Suppressor macrophage treated with lipopolysaccharide for 4 hours (primary cell): ENCODE results near the gene KLHL29.

Experiments
- DNase-seq: peaks from one replicate; pipeline ENCODE4 v3.0.0-alpha.2; 2020

The KLHL29 gene

GRCh38 chr2:23478933-23479683 lies 94.1 kb downstream of the KLHL29 start:
- DNase-seq, result no peak

- no peak for DNase-seq
These were observed 96.2 kb downstream of the KLHL29 start for GRCh38 chr2:23480957-23481797.

GRCh38 chr2:23482188-23482587 lies 97.2 kb downstream of the KLHL29 start:
- DNase-seq, result no peak

- DNase-seq, result no peak
These were observed 97.6 kb downstream of the KLHL29 start for GRCh38 chr2:23482607-23483006.

GRCh38 chr2:23483791-23484190 lies 98.8 kb downstream of the KLHL29 start:
- peak; percentile 9 for DNase-seq

- DNase-seq, result no peak
These were observed 99.3 kb downstream of the KLHL29 start for GRCh38 chr2:23484275-23484674.

GRCh38 chr2:23484767-23485166 lies 99.8 kb downstream of the KLHL29 start:
- DNase-seq, result no peak

GRCh38 chr2:23485261-23485660 lies 100.3 kb downstream of the KLHL29 start:
- DNase-seq, result no peak

- DNase-seq, result no peak
These were observed 101.1 kb downstream of the KLHL29 start for GRCh38 chr2:23485841-23486683.

GRCh38 chr2:23486684-23487075 lies 101.7 kb downstream of the KLHL29 start:
- DNase-seq, result no peak

- DNase-seq, result no peak
These were observed 102.9 kb downstream of the KLHL29 start for GRCh38 chr2:23487735-23488492.

GRCh38 chr2:23488584-23488983 lies 103.6 kb downstream of the KLHL29 start:
- no peak for DNase-seq

- DNase-seq, result peak; percentile 12
These were observed 104.7 kb downstream of the KLHL29 start for GRCh38 chr2:23489471-23490322.

- no peak for DNase-seq
These were observed 106.8 kb downstream of the KLHL29 start for GRCh38 chr2:23491591-23492336.

- DNase-seq, result no peak
These were observed 107.3 kb downstream of the KLHL29 start for GRCh38 chr2:23492337-23492675.

GRCh38 chr2:23492921-23493320 lies 107.9 kb downstream of the KLHL29 start:
- no peak for DNase-seq

GRCh38 chr2:23493846-23494245 lies 108.9 kb downstream of the KLHL29 start:
- no peak for DNase-seq

GRCh38 chr2:23494286-23494685 lies 109.3 kb downstream of the KLHL29 start:
- DNase-seq, result no peak

GRCh38 chr2:23495661-23496114 lies 110.7 kb downstream of the KLHL29 start:
- no peak for DNase-seq

- no peak for DNase-seq
These were observed 111.5 kb downstream of the KLHL29 start for GRCh38 chr2:23496456-23496855.

GRCh38 chr2:23497063-23497462 lies 112.1 kb downstream of the KLHL29 start:
- peak; percentile 21 for DNase-seq
